Activated naive CD8-positive, alpha-beta T cell (primary cell): ENCODE data around the gene TMEM151B.
A peak's percentile ranks its signal among the peaks of the same experiment; 100 is the strongest.

Experiments
- H3K27ac Mint-ChIP-seq: one replicate; pipeline ENCODE4 v1.8.0; 2021; ENCODE audit warnings: mixed read lengths
- H3K27me3 Mint-ChIP-seq: one replicate; pipeline ENCODE4 v1.8.0; 2021; ENCODE audit warnings: mixed read lengths
- H3K36me3 Mint-ChIP-seq: one replicate; pipeline ENCODE4 v1.8.0; 2021; ENCODE audit warnings: mixed read lengths
- H3K4me1 Mint-ChIP-seq: one replicate; pipeline ENCODE4 v1.8.0; 2021; ENCODE audit warnings: low read depth, mixed read lengths
- H3K4me3 Mint-ChIP-seq: one replicate; pipeline ENCODE4 v1.8.0; 2021; ENCODE audit warnings: mild to moderate bottlenecking, mixed read lengths
- H3K9me3 Mint-ChIP-seq: one replicate; pipeline ENCODE4 v1.8.0; 2021; ENCODE audit warnings: low read depth, mixed read lengths

Gene TMEM151B

GRCh38 chr6:44273617-44274016 is 3.4 kb downstream of the TMEM151B start:
- Mint-ChIP-seq H3K4me3 (no peak overlapping the region), H3K27me3 (peaks cover 34% of the 10 kb centered on the region), H3K4me1 (peaks cover 19% of the 10 kb centered on the region), H3K36me3 (no peaks in the 10 kb centered on the region), H3K27ac (no peak overlapping the region), H3K9me3 (no peaks in the 10 kb centered on the region)

GRCh38 chr6:44275271-44275748 is 5.1 kb downstream of the TMEM151B start:
- H3K4me1 Mint-ChIP-seq = peaks cover 9% of the 10 kb centered on the region
- no peaks in the 10 kb centered on the region for H3K9me3 Mint-ChIP-seq
- H3K36me3 Mint-ChIP-seq = no peaks in the 10 kb centered on the region
- H3K4me3 Mint-ChIP-seq = no peak overlapping the region
- peaks cover 34% of the 10 kb centered on the region for H3K27me3 Mint-ChIP-seq
- H3K27ac Mint-ChIP-seq = no peak overlapping the region

- Mint-ChIP-seq H3K36me3 (no peaks in the 10 kb centered on the region), H3K27me3 (peaks cover 34% of the 10 kb centered on the region), H3K4me1 (peaks cover 9% of the 10 kb centered on the region), H3K27ac (no peak overlapping the region), H3K9me3 (no peaks in the 10 kb centered on the region), H3K4me3 (no peak overlapping the region)
These were observed 5.7 kb downstream of the TMEM151B start for GRCh38 chr6:44275749-44276648.

- Mint-ChIP-seq H3K27ac (no peak overlapping the region), H3K4me1 (peaks cover 7% of the 10 kb centered on the region)
These were observed 6.7 kb downstream of the TMEM151B start for GRCh38 chr6:44276667-44277640.

GRCh38 chr6:44277763-44278162 is 7.5 kb downstream of the TMEM151B start:
- Mint-ChIP-seq H3K9me3 (no peaks in the 10 kb centered on the region), H3K36me3 (no peaks in the 10 kb centered on the region), H3K27me3 (peaks cover 27% of the 10 kb centered on the region), H3K4me3 (peak overlapping the region; percentile 9), H3K27ac (no peak overlapping the region), H3K4me1 (peaks cover 7% of the 10 kb centered on the region)

More at GRCh38 chr6:44276667-44277640, 6.7 kb downstream of the TMEM151B start:
- H3K27me3 Mint-ChIP-seq = peaks cover 30% of the 10 kb centered on the region
- H3K9me3 Mint-ChIP-seq = no peaks in the 10 kb centered on the region
- peak overlapping the region; percentile 38 for H3K4me3 Mint-ChIP-seq
- no peaks in the 10 kb centered on the region for H3K36me3 Mint-ChIP-seq

- no peak overlapping the region for H3K27ac Mint-ChIP-seq
These were observed 8.1 kb downstream of the TMEM151B start for GRCh38 chr6:44278315-44278714.

GRCh38 chr6:44278774-44279697 is 8.8 kb downstream of the TMEM151B start:
- no peaks in the 10 kb centered on the region for H3K9me3 Mint-ChIP-seq
- no peak overlapping the region for H3K27ac Mint-ChIP-seq
- peaks cover 7% of the 10 kb centered on the region for H3K4me1 Mint-ChIP-seq
- no peaks in the 10 kb centered on the region for H3K36me3 Mint-ChIP-seq
- H3K27me3 Mint-ChIP-seq = peaks cover 22% of the 10 kb centered on the region
- no peak overlapping the region for H3K4me3 Mint-ChIP-seq

More at GRCh38 chr6:44278315-44278714, 8.1 kb downstream of the TMEM151B start:
- Mint-ChIP-seq H3K36me3 (no peaks in the 10 kb centered on the region), H3K4me3 (no peak overlapping the region), H3K4me1 (peaks cover 7% of the 10 kb centered on the region), H3K9me3 (no peaks in the 10 kb centered on the region), H3K27me3 (peaks cover 21% of the 10 kb centered on the region)

GRCh38 chr6:44284121-44284520 is 13.9 kb downstream of the TMEM151B start:
- Mint-ChIP-seq H3K27ac (no peak overlapping the region), H3K36me3 (peaks cover 6% of the 10 kb centered on the region), H3K4me1 (no peaks in the 10 kb centered on the region), H3K9me3 (no peaks in the 10 kb centered on the region), H3K4me3 (no peak overlapping the region), H3K27me3 (peaks cover 32% of the 10 kb centered on the region)

GRCh38 chr6:44284867-44285266 is 14.6 kb downstream of the TMEM151B start:
- Mint-ChIP-seq H3K27ac (no peak overlapping the region), H3K4me1 (no peaks in the 10 kb centered on the region), H3K27me3 (peaks cover 38% of the 10 kb centered on the region), H3K9me3 (no peaks in the 10 kb centered on the region), H3K36me3 (peaks cover 6% of the 10 kb centered on the region), H3K4me3 (no peak overlapping the region)

GRCh38 chr6:44285552-44286284 is 15.5 kb downstream of the TMEM151B start:
- H3K4me1 Mint-ChIP-seq = no peaks in the 10 kb centered on the region
- H3K4me3 Mint-ChIP-seq = no peak overlapping the region
- no peak overlapping the region for H3K27ac Mint-ChIP-seq
- H3K27me3 Mint-ChIP-seq = peaks cover 43% of the 10 kb centered on the region
- H3K9me3 Mint-ChIP-seq = no peaks in the 10 kb centered on the region
- H3K36me3 Mint-ChIP-seq = peaks cover 6% of the 10 kb centered on the region

GRCh38 chr6:44286285-44286565 is 16.0 kb downstream of the TMEM151B start:
- peaks cover 47% of the 10 kb centered on the region for H3K27me3 Mint-ChIP-seq
- H3K27ac Mint-ChIP-seq = no peak overlapping the region
- no peak overlapping the region for H3K4me3 Mint-ChIP-seq
- H3K9me3 Mint-ChIP-seq = no peaks in the 10 kb centered on the region
- H3K36me3 Mint-ChIP-seq = peaks cover 6% of the 10 kb centered on the region
- H3K4me1 Mint-ChIP-seq = no peaks in the 10 kb centered on the region

- H3K4me3 Mint-ChIP-seq = no peak overlapping the region
- no peak overlapping the region for H3K27ac Mint-ChIP-seq
- peaks cover 6% of the 10 kb centered on the region for H3K36me3 Mint-ChIP-seq
- no peaks in the 10 kb centered on the region for H3K4me1 Mint-ChIP-seq
- peaks cover 50% of the 10 kb centered on the region for H3K27me3 Mint-ChIP-seq
- no peaks in the 10 kb centered on the region for H3K9me3 Mint-ChIP-seq
These were observed 16.5 kb downstream of the TMEM151B start for GRCh38 chr6:44286747-44287146.

- H3K36me3 Mint-ChIP-seq = peaks cover 6% of the 10 kb centered on the region
- H3K4me1 Mint-ChIP-seq = no peaks in the 10 kb centered on the region
- peaks cover 54% of the 10 kb centered on the region for H3K27me3 Mint-ChIP-seq
- H3K9me3 Mint-ChIP-seq = no peaks in the 10 kb centered on the region
- no peak overlapping the region for H3K27ac Mint-ChIP-seq
- H3K4me3 Mint-ChIP-seq = no peak overlapping the region
These were observed 19.5 kb downstream of the TMEM151B start for GRCh38 chr6:44289726-44290260.
